ENCODE data around the gene SFXN5.
A peak's percentile ranks its signal among the peaks of the same experiment; 100 is the strongest.

SFXN5 gene

DNA sequence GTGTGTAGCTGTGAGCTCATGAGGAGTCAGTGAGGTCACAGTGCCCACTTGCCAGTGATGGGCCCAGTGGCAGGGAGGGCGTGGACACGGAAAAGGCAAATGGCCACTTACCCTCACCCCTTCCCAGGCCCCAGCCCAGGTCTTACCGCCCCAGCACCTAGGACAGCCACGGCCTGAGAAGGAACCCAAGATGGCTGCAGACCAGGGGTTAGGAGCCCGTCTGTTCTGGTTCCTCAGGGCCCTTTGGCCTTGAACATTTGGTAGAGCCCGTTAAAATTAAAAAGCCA lies 80.1 kb downstream of the SFXN5 start:
- DNase-seq, result no peak

DNA sequence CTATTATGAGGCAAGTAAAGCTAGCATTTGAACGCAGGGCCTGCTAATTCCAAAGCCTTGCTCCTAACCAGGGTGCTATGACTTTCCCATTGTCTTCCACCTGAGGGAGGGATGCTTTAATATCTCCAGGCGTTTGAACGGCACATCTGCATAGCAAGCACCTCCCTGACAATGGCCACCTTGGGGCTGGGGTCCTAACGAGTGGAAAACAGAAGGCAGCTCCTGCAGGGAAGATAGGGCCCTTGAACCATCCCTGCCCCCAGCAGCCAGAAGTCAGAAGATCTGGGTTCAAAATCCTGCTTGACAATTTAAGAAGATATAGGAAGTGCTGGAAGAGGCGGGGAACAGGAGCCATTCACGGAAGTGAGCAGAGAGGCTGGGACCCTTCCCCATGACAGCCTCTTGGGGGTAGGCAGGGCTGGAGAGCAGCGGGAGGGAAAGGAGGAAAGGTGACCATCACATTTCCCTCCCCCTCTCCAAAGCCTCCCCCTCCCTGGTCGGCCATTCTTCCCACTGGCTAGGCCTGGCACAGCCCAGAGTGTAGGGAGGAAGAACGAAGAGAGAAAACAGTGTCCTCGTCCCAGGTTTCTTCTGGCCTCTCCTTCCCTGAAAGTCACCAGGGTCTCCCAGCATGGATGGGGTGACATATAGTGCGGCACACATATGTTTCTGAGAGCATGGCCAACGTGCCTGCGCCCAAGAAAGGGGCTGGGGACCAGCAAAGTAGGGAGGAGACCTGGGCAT lies 80.6 kb downstream of the SFXN5 start:
- DNase-seq, result no peak

DNA sequence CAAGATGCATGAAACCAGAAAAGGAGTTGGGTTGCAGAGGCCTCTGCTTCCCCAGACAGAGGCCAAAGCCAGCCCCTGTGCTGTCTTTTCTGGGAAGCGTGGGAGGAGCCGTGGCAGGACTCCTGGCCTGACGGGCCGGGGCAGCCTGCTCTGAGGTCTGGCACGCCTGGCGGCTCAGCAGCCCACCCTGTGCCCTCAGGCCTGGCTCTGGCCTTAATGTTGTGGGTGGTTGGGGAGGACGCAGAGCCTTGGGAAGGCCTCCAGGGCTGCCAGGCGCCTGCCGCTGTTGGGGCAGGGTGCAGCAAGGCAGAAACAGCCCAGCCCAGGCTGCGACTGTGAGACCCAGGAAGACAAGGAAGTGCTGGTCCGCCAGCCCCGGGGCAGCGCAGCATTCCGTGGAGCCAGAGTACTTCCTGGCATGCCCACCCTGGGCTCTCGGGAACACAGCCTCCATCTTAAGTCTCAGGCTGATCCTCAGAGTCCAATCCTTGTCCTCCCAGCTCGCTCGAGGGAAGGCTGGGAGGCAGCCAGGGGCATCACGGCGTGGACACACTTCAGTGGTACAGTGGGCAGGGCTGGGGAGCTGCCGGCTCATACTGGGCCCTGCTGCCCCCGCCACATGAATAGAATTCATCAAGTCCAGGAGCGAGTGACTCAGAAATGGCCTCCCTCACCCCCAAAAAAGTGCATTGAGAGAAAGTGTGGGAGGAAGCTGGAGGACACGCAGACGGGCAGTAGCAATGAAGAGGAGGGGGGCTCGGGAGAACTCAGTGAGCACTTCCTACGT lies 81.5 kb downstream of the SFXN5 start:
- DNase-seq, result no peak

DNA sequence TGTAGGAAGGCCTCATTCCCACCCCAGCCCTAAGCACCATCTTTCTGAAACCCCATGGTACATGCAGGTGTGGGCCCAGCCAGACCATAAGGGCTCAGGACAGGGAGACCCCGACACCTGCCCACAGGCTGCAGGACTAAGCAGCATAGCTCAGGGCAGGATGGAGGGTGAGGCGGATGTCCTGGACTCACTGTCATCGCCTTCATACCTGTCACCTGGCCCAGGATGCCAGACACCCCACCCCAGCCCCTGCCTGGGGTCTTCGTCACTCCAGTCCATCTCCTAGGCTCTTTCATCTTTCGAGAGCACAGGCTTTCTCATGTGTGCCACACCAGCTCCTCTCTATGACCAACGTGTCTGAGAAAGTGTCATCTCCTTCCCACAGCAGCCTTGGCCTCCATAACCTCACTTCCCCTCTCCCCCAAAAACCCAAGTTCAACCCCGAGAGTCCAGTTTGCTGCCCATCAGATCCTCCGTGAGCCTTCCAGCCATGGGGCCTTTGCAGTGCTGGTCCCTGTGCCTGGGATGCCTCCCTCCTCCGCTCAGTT lies 82.7 kb downstream of the SFXN5 start:
- no peak for DNase-seq

DNA sequence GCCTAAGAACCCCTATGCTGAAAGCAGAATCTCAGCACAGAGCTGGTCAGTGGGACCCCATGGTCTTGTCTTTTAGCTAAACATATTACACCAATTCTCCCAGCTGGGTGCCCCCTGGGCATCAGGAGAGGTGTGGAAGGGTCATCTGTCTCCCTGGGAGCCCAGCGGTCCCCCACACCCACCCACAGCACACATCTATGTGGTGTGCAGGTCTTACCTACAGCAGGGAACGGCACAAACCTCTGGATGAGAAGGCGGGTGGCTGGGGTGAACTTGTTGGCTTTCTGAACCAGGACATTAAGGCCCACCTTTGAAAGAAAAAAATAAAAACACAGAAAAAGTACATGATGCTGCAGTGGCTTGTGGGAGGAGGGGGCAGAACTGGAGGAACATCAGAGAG lies 83.5 kb downstream of the SFXN5 start:
- DNase-seq, result no peak

DNA sequence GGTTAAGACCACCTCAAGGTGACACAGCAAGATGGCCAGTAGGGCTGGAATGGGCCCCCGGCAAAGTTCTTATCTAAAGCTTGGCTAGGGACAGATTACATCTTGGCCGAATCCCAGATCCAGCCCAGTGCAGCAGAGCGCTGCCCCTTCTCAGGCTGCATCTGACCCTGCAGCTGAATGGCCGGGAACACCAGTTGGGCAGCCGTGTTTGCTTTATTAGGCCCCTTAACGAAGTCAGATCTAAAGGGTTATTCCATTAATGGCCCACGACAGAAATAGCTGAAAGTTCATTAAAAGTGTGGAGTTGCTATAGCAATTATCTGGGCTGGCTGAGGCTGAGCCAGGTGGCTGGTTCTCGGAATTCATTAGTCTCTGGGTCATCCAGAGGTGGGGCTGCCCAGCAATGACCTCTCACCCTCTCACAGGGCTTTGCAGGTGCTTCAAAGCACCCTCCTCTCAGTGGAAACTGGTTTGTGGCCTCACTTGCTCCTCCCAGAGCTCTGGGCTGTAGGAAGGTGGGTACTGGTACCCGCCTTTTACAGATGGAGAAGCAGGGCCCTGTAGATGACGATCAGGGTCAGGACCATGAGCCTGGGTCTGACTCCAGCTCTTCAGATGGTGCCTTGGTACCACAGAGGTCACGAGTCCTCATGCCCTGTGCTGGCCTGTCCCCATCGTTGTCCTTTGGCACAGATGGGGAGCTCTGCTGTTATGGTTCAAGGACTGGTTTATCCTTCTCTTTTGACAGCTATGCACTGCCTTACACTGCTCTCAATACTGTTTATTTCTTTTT lies 85.4 kb downstream of the SFXN5 start:
- DNase-seq, result no peak

DNA sequence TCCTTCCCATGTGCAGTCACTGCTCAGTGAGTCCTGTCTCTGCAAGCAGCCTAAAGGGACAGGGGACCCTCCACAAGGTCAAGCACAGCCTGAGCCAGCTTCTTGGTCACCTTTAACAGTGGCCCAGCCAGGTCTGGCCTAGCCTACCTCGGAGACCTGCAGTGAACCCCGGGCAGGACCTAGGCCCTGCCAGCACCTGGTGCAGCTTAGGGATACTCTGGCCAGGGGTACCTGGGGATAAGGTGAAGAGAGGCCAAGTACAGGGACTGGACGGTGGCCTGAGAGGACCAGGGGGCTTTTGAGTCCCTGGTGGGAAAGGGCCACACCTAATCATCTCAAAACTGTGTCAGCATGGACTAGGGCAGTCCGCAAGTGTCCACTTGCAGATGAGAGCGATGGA lies 86.4 kb downstream of the SFXN5 start:
- DNase-seq, result no peak

DNA sequence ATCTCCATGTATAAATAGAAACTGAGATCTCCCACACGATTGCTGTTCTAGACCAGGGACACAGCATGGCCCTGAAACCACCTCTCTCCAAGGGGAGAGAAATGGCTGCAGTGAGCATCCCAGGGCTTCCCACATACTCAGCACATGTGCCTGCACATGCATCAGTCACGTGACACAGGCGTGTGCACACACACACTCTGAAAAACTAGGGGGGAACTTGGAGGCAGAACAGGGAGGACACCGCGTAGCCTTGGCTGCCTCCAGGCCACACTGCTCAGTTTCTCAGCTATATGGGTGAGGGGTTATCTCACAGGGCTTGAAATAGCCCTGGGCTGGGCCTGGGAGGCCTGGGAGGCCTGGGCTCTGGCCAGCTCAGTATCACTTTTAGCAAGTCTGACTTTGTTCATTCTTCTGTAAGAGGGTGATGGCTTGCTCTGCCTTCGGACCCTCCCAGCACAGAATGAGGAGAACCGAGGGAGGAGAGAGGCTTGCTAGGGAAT lies 87.3 kb downstream of the SFXN5 start:
- no peak for DNase-seq

DNA sequence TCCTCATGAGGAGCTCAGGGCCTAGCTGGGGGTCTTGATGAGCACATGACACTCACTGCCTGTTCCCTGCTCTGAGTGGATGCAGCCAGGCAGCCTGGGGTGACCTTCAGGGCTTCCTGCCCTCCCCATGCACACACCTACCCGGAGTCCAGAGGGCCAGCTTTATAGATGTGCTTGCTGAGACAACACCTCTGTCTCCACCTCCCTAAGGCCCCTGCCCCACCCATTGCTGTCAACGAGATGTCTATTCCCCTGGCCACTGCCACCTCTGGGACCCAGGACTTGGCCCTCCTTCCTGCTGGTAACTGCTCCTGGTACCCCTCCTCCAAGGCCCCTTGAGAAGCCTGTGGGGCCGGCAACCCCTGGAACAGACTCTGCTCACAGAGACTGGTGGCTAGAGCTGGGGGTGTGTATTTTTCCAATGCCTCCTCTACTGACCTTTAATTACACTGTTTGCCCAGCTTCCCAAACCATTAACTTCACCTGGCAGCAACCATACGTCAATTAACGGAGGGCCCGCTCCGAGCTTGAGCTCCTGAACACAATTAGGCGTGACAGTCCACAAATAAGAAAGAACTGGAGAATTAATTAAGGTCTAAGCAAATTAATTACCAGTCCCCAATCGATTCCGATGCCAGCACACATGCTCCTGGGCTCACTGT lies 87.9 kb downstream of the SFXN5 start:
- DNase-seq, result no peak

DNA sequence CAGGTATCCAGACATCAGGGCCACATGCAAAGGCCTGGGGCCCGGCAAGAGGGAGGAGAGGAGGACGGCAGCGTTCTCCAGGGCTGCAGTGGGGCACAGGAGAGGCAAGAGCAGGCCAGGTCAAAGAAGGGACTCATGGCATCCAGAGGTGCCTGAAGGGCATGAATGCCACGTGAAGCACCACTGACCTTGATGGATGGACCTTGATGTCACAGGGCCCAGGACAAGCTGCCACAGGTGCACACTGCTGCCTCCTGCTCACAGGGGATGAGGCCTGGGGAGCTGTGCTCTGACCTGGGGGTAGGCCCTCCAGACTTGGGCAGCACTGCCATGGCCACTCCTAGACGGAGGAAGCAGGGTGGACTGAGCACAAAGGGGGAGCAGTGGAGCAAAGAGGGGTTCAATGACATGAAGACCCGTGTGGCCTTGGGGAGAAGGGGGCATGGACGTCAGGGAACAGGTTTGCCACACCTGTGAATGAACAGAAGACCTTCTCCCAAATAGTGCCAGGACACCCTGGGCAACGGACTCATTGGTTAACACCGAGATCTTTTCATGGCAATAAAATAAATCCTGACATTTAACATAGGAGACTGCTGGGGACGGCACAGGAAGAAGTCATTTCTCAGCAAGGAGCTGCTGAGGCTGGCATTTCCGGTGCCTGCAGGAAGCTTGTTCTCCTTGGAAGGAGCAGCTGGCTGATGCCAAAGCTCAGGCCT lies 88.6 kb downstream of the SFXN5 start:
- DNase-seq, result no peak

DNA sequence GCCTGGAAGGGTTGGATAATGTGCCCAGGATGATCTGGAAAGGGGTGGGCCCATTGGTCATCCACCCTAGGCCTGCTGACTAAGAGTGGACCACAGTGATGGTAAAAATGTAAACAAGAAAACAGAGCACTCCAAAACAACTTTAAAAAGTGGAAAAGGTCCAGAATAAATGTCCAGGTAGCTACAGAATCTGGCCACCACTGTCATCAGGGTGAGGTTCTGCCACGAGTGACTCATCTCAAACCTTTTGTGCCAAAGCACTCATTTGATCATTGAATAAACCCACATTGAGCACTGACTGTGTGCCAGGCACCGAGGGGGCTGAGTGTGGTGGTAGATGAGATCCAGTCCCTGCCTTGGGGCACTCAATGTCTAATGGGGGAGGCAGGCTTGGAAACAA lies 89.3 kb downstream of the SFXN5 start:
- no peak for DNase-seq

DNA sequence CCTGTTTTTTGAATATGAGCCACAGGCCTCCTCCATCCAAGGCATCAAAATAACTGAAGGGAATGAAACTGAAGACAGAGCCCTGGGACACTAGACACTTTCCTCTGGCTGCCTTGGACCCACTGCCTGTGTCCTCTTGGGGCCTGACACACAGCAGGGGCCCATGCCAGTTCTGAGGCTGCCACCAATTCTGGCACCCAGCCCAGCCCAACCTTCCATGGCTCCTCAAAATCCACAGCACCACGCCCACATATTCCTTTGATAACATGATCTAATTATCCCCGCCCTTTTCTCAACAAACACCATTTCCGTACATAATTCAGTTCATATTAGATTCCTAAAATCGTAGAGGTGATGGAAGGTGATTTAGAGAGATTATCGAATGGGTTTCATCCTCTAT lies 90.0 kb downstream of the SFXN5 start:
- DNase-seq, result no peak

DNA sequence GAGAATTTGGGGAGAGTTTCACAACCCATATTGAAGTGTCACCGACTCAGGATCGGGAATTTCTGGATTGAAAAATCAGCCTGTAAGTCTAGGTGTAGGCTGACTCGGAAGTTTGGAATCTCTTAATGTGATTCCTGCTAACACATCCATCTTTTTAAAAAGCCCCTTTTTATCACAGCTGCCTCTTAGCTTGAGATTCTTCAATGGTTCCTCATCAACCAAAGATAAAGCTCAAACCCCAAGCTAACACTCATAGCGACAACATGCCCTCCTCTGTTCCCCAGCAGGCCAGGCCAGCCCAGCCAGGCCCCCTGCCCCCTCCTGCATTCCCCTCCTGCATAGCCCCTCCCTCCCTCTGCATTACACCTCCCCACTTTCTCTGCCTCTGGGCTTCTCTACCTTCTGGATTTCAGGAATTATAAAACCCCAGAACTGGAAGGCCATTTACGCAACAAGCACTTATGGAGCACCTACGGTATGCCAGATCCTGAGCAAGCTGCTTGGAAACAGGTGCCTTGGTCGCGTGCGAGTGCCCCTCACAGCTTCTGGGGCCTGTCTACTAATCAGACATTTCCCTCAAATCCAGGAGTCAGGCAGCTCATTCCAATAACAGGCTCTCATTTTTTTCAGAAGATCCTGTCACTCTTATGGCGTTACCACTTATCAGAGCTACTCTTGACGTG lies 90.8 kb downstream of the SFXN5 start:
- peak; percentile 54 for DNase-seq

DNA sequence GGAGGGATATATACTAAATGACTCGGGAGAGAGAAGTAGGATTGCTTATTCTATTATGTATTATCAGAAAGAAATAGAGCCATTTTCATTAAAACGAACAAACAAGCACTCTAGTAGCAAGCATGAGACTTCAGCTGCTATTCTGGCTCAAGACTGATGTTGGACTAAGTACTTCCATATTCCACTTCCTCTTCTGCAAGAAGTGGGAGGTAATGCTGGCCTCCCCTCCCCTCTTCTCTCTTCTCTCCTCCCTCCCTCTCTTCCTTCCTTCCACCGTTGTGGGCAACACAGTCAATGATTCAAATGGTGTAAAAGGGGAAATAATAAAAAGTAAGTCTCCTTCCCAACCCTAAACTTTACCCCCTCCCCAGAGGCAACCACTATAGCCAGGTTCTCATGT lies 91.6 kb downstream of the SFXN5 start:
- no peak for DNase-seq

DNA sequence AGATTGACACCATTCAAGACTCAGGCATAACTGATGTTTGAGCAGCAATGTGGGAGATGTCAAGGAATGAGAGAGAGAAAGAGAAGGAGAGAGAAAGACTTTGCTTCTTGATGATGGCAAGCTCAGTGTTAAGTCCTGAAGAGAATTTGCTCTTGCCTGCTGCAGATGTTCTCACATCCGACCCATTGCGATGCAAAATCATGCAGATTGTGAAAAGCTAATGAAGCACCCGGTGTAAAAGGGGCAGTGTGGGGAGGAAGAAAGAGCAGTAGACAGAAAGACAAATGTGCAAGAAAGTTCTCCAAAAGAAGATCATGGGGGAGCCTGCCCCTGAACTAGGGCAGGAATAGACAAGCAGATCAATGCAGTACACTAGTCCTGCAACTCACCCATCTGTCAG lies 96.5 kb downstream of the SFXN5 start:
- DNase-seq, result no peak

DNA sequence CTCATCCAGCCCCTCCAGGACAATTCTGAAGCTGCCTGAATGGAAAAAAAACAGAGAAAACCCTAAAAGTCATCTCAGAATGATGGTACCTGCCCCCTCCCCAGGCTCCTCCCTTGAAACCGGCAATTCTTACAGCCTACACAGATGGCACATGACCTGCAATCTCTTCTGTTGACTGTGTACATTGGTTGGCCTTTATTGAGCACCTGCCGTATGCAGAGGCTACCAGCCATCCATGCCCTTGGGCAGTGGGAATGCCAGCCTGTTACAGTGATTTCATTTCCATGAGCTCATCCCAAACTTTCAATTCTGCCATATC lies 97.1 kb downstream of the SFXN5 start:
- no peak for DNase-seq

DNA sequence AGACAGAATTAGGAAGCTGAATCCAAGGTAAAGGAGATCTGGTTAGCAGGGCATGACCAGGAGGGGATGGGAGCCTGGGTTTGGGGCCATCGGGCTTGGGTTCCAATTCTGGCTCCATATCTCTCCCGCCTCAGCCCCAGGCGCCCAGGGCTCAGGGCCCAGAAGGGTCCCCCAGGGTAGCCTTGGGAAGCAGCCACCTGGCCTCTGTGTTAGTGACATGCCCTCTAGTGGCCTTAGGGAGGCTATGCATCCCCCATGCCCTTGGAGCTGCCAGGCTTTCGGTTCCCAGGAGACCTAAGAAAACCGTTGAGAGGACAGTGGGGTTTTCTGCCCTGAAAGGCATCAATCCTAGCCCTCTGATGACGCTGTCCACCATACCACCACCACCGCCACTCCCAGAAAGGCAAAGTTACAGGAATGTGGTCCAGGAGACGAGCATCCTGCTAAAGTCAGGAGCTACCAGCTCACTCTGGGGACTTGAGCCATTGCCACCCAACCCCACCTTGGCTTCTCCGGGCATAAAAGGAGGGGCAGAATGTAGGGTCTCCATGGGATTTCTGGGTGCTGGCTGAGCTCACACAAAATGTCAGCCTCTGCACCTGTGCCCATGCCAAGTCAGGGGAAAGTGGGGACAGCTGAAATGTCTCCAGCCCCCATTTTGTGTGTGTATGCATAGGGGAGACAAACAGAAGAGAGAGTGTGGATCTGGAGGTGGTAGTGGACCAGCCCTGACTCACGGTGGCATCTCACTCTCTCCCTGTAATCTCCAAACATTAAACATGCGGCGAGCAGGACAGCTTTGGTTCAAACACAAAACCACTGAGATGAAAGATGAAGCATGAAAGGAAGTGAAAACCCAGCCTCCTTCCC lies 97.7 kb downstream of the SFXN5 start:
- DNase-seq, result peak; percentile 51

DNA sequence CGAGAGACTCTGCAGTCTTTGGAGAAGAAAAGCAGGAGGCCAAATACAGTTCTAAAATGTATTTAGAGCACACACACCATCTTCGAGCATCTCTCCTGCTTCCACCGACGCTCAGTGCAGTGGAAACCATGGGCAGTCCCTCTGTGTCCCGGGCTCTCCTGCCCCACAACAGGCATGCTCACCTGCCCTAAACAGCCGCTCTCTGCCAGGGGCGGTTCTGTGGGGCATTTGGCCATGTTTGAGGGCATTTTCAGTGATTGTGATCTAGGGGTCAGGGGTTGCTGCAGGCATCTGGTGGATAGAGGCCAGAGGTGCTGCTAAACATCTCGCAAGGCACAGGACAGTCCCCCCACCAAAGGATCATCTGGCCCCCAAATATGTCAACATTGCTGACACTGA lies 98.4 kb downstream of the SFXN5 start:
- DNase-seq, result no peak

DNA sequence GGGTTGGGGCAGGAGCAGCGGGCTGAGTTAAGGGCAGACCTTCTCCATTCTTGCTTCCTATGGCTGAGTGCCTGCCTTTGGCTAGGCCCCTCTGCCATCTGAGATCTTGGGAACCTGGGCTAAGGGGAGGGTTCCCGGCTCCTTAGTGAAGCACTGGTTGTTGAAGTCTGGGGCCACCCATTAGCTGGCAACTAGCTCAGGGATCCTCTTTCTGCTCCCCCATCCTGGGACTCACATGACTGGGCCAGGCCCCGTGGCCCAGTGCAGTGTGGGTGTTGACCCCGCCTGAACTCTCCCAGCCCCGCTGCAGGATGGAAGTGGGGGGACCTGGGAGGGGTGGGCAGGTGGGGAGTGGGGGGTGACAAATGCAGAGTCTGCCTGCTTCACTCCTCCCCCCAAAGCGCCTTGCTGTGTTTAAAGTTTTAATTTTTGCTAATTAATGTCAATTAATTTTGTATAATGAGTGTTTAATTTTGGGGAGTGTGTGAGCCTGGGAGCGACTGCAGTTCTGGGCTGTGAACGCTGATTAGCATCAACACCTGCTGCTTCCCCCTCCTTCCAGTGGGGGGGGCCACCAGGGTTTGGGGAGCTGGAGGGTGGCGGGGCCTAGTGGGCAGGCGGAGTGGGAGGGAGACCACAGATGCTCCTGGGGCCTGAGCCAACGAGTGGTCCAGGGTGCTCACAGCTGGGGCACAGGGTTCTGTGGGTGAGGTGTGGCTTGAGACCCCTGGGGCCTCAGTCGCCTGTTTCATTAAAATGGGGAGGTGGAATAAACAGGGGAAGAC lies 99.0 kb downstream of the SFXN5 start:
- DNase-seq, result no peak

DNA sequence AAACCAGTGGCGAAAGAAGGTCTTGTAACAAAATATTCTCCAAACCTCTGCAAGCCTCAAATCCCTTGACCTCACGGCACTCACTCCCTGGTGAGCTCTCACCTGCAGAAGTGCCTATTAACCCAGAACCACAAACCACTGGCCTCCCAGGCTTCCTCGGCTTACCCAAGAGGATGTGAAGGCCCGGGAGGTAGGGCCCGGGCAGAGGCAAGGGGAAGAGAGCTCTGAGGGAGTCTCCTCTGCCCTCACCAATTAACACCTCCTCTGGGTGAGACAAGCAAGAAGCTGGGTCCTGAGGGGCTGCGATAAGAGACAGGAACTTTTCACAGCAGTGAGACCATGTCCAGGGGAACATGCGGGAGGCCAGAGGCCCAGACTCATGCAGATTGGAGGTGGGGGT lies 100.5 kb downstream of the SFXN5 start:
- no peak for DNase-seq

Data from EL (cell line).